Lung (tissue), 12 donors: ENCODE results near the gene CDK8. TPM values are rescaled to one million over a fixed set of nuclear protein-coding genes. Genes with fewer than 3 reads are reported as not detected.

Experiments used
- ATAC-seq: fragments of 200-7000 bp; cut with Tn5 transposase; one replicate; pipeline ENCODE4 v1.9.1; 2020; ENCODE audit warnings: moderate number of reproducible peaks; ENCODE audit not compliant: insufficient read depth, low FRiP score
- DNase-seq, 3 donors: peaks; one replicate each; pipeline ENCODE4 v3.0.0-alpha.2; 2013 to 2017
- H3K27ac ChIP-seq, 2 donors: one replicate each; pipeline ENCODE4 v1.5.1; 2013; ENCODE audit warnings: mild to moderate bottlenecking in 2 of 2, moderate library complexity in 2 of 2, control low read depth in 1 of 2, inconsistent platforms in 1 of 2, low read depth in 1 of 2, low read length in 1 of 2
- H3K27me3 ChIP-seq, 3 donors: one replicate each; pipeline ENCODE4 v1.5.1; 2013; ENCODE audit warnings: low read length in 2 of 3; ENCODE audit not compliant: control insufficient read depth in 3 of 3, insufficient read depth in 3 of 3
- H3K36me3 ChIP-seq, 4 donors: one replicate each; pipeline ENCODE4 v1.5.1; 2013; ENCODE audit warnings: low read length in 4 of 4, mild to moderate bottlenecking in 1 of 4, moderate library complexity in 1 of 4; ENCODE audit not compliant: control insufficient read depth in 4 of 4, insufficient read depth in 4 of 4
- H3K4me1 ChIP-seq, 5 donors: one replicate each; pipeline ENCODE4 v1.5.1; 2013; ENCODE audit warnings: low read length in 5 of 5, mild to moderate bottlenecking in 2 of 5, moderate library complexity in 1 of 5; ENCODE audit not compliant: control insufficient read depth in 5 of 5, insufficient read depth in 5 of 5
- H3K4me3 ChIP-seq: one replicate; pipeline ENCODE4 v1.5.1; 2013; ENCODE audit warnings: mild to moderate bottlenecking, control low read depth, moderate library complexity
- H3K9ac ChIP-seq, 2 donors: one replicate each; pipeline ENCODE4 v1.5.1; 2013; ENCODE audit warnings: low read length in 2 of 2, control low read depth in 1 of 2; ENCODE audit not compliant: insufficient read depth in 1 of 2
- H3K9me3 ChIP-seq, 4 donors: one replicate each; pipeline ENCODE4 v1.5.1; 2013; ENCODE audit warnings: low read length in 3 of 4, mild to moderate bottlenecking in 1 of 4, moderate library complexity in 1 of 4; ENCODE audit not compliant: control insufficient read depth in 4 of 4, insufficient read depth in 3 of 4
- CTCF ChIP-seq: IDR thresholded peaks from 2 replicates; pipeline ENCODE4 v1.5.1; 2012; ENCODE audit warnings: mild to moderate bottlenecking; ENCODE audit errors: control extremely low read depth, extremely low read depth
- WGBS, 2 donors: extraction: QIAGEN DNeasy Blood & Tissue Kit; methylation state at CpG; one replicate each; pipeline ENCODE4 v1.1.7; 2013; 5-methylcytosine and 5-hydroxymethylcytosine counted together
- polyA plus RNA-seq, 2 donors: library from polyadenylated mRNA; stranded (reverse); fragments of 200-250 nt; gene quantifications; one replicate each; pipeline ENCODE4 v1.2.1, GENCODE V29; 2013
- total RNA-seq, 2 donors: library from RNA; depleted of rRNA in 1 of 2; stranded (reverse); fragments of >200 nt in 1 of 2; gene quantifications; one replicate each; pipeline ENCODE4 v1.2.1, GENCODE V29; 2014 to 2021
- donor health status: control.
- donor health status: control.
- donor health status: Bipolar disorder and iron deficiency.
- donor health status: healthy.
- donor health status: DM: yes; HTN: yes; CAD: no.

Gene CDK8
- total and polyA plus RNA-seq, 4 donors: 7.1 to 12.7 (median 9.6) TPM

DNA sequence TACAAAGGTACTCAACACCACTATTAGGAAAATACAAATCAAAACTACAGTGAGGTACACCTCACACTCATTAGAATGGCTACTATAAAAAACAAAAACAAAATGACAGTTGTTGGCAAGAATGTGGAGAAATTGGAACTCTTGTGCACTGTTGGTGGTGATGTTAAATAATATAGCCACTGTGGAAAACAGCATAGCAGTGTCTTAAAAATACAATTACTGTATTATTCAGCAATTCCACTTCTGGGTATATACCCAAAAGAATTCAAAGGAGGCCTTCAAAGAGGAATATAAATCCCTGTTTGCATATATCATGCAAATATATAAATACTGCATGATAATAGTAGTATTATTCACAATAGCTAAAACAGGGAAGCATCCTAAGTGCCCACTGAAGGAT lies 66.8 kb downstream of the CDK8 start:
- Histone ChIP-seq H3K36me3 (no peaks in the 10 kb centered on the region), H3K9me3 (no peaks in the 10 kb centered on the region), H3K4me1 (peaks cover 0 to 18% (median 2%) of the 10 kb centered on the region in 5 donors), H3K9ac (no peak overlapping the region), H3K27ac (no peak overlapping the region), H3K4me3 (no peak overlapping the region), H3K27me3 (no peaks in the 10 kb centered on the region)
- no peak for TF ChIP-seq CTCF
- no peak for DNase-seq
- ATAC-seq: no peak

- Histone ChIP-seq H3K27me3 (no peaks in the 10 kb centered on the region), H3K4me3 (no peak overlapping the region), H3K9me3 (no peaks in the 10 kb centered on the region), H3K27ac (no peak overlapping the region), H3K36me3 (no peaks in the 10 kb centered on the region), H3K9ac (no peak overlapping the region), H3K4me1 (peaks cover 0 to 23% (median 2%) of the 10 kb centered on the region in 5 donors)
- TF ChIP-seq CTCF: no peak
- no peak for DNase-seq
- WGBS, 2 donors: 44 to 50% methylated on average over 2 of the region's 2 CpGs
- ATAC-seq: no peak
Observed at GRCh38 chr13:26323127-26323526, 69.2 kb downstream of the CDK8 start.

GRCh38 chr13:26323764-26324163 lies 69.8 kb downstream of the CDK8 start:
- no peak for TF ChIP-seq CTCF
- Histone ChIP-seq H3K27me3 (no peaks in the 10 kb centered on the region), H3K4me1 (peaks cover 0 to 23% (median 2%) of the 10 kb centered on the region in 5 donors), H3K27ac (no peak overlapping the region), H3K4me3 (no peak overlapping the region), H3K9me3 (no peaks in the 10 kb centered on the region), H3K9ac (no peak overlapping the region), H3K36me3 (no peaks in the 10 kb centered on the region)
- ATAC-seq: no peak
- DNase-seq: no peak
- 42 to 93% methylated on average over 1 of the region's 1 CpG for WGBS, 2 donors

- no peaks in the 10 kb centered on the region for H3K9me3 ChIP-seq
- ATAC-seq (no peak), DNase-seq (no peak)
- no peak overlapping the region for H3K9ac ChIP-seq
- no peak overlapping the region for H3K4me3 ChIP-seq
- H3K27ac ChIP-seq: no peak overlapping the region
- H3K27me3 ChIP-seq: no peaks in the 10 kb centered on the region
- no peak for TF ChIP-seq CTCF
- no peaks in the 10 kb centered on the region for H3K36me3 ChIP-seq
- H3K4me1 ChIP-seq: peaks cover 0 to 23% (median 2%) of the 10 kb centered on the region in 5 donors
- 68 to 87% methylated on average over 3 of the region's 3 CpGs for WGBS, 2 donors
Observed at GRCh38 chr13:26324294-26324693, 70.4 kb downstream of the CDK8 start.
